ENCODE measurements around the gene C16orf92. TPM values are rescaled to one million over a fixed set of nuclear protein-coding genes. Genes with fewer than 3 reads are reported as not detected.

C16orf92 gene
- total and polyA plus RNA-seq, 2 donors from 2014 or later, result not detected

DNA sequence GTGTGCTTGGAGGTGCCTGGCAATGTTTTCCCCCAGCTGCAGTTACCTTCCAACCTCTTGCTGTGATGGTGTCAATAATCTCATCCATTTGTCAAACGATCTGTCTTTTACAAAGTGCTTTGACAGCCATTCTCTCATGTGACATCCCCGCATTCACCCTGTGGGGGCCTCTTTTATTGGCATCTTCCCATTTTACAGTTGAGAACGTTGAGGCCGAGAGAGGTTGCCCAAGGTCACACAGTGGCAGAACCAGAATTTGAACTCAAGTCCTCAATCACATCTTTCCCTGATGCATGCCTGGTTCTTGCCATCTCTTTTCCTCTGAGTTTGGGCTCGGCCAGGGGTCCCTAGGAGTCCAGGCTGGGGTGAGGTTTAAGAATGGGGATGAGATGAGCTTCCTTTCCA, 47.9 kb upstream of the C16orf92 start:
- peak overlapping the region in 1 of 2 donors; percentile 32 for H3K27ac ChIP-seq (ENCODE audit: low read depth in 2 of 2, low read length in 2 of 2)
- H3K4me3 ChIP-seq (ENCODE audit: low read length in 3 of 3), result peak overlapping the region; percentile 86 to 96 (median 88)
- peak overlapping the region; percentile 26 to 93 (median 67) for H3K9ac ChIP-seq (ENCODE audit: low read length in 3 of 3)
- H3K27me3 ChIP-seq (ENCODE audit: control insufficient read depth, insufficient read depth, low read length), result no peaks in the 10 kb centered on the region
- peaks cover 13 to 27% (median 23%) of the 10 kb centered on the region in 3 donors for H3K36me3 ChIP-seq (ENCODE audit: control insufficient read depth in 2 of 3, insufficient read depth in 3 of 3, low read length in 3 of 3)
- H3K9me3 ChIP-seq (ENCODE audit: control insufficient read depth in 2 of 3, insufficient read depth in 1 of 3, low read length in 3 of 3), result no peaks in the 10 kb centered on the region
- no peak for DNase-seq
- no peak for TF ChIP-seq CTCF (IDR thresholded peaks at IDR 0.05; ENCODE audit: borderline replicate concordance, extremely low read depth, insufficient read depth)
- peaks cover 3 to 30% (median 14%) of the 10 kb centered on the region in 3 donors for H3K4me1 ChIP-seq (ENCODE audit: control insufficient read depth in 2 of 3, insufficient read depth in 2 of 3, low read depth in 1 of 3, low read length in 3 of 3)
- no peak for FAIRE-seq
- intact Hi-C loops (cut with DNase I), result no loop called here

- no peak for FAIRE-seq
- no peak for TF ChIP-seq CTCF (IDR thresholded peaks at IDR 0.05; ENCODE audit: borderline replicate concordance, extremely low read depth, insufficient read depth)
- peak overlapping the region in 2 of 3 donors; percentile 38 to 93 for H3K9ac ChIP-seq (ENCODE audit: low read length in 3 of 3)
- H3K36me3 ChIP-seq (ENCODE audit: control insufficient read depth in 2 of 3, insufficient read depth in 3 of 3, low read length in 3 of 3), result peaks cover 15 to 35% (median 27%) of the 10 kb centered on the region in 3 donors
- DNase-seq, result no peak
- H3K27me3 ChIP-seq (ENCODE audit: control insufficient read depth, insufficient read depth, low read length), result no peaks in the 10 kb centered on the region
- H3K4me3 ChIP-seq (ENCODE audit: low read length in 3 of 3), result peak overlapping the region; percentile 21 to 96 (median 86)
- H3K4me1 ChIP-seq (ENCODE audit: control insufficient read depth in 2 of 3, insufficient read depth in 2 of 3, low read depth in 1 of 3, low read length in 3 of 3), result peaks cover 3 to 30% (median 14%) of the 10 kb centered on the region in 3 donors
- no peaks in the 10 kb centered on the region for H3K9me3 ChIP-seq (ENCODE audit: control insufficient read depth in 2 of 3, insufficient read depth in 1 of 3, low read length in 3 of 3)
- intact Hi-C loops (cut with DNase I), result no loop called here
- H3K27ac ChIP-seq (ENCODE audit: low read depth in 2 of 2, low read length in 2 of 2), result peak overlapping the region in 1 of 2 donors; percentile 32
Observed at GRCh38 chr16:29975811-29976511, 47.0 kb upstream of the C16orf92 start.

- H3K27me3 ChIP-seq (ENCODE audit: control insufficient read depth, insufficient read depth, low read length), result no peaks in the 10 kb centered on the region
- H3K36me3 ChIP-seq (ENCODE audit: control insufficient read depth in 2 of 3, insufficient read depth in 3 of 3, low read length in 3 of 3), result peaks cover 17 to 48% (median 34%) of the 10 kb centered on the region in 3 donors
- peak overlapping the region in 1 of 3 donors; percentile 38 for H3K9ac ChIP-seq (ENCODE audit: low read length in 3 of 3)
- H3K4me1 ChIP-seq (ENCODE audit: control insufficient read depth in 2 of 3, insufficient read depth in 2 of 3, low read depth in 1 of 3, low read length in 3 of 3), result peaks cover 3 to 30% (median 14%) of the 10 kb centered on the region in 3 donors
- H3K27ac ChIP-seq (ENCODE audit: low read depth in 2 of 2, low read length in 2 of 2), result peak overlapping the region in 1 of 2 donors; percentile 15
- H3K4me3 ChIP-seq (ENCODE audit: low read length in 3 of 3), result peak overlapping the region; percentile 7 to 96 (median 86)
- TF ChIP-seq CTCF (IDR thresholded peaks at IDR 0.05; ENCODE audit: borderline replicate concordance, extremely low read depth, insufficient read depth), result no peak
- FAIRE-seq (no peak), DNase-seq (no peak)
- intact Hi-C loops (cut with DNase I), result no loop called here
- no peaks in the 10 kb centered on the region for H3K9me3 ChIP-seq (ENCODE audit: control insufficient read depth in 2 of 3, insufficient read depth in 1 of 3, low read length in 3 of 3)
Observed at GRCh38 chr16:29977063-29977825, 45.8 kb upstream of the C16orf92 start.

Measured in kidney (tissue), 14 donors.